ENCODE data around the gene TMEM123.
"Not testable (repeated sequence)": the region's sequence is repeated elsewhere in the genome, so short reads cannot be mapped to it uniquely, and the experiment has no call there.

The TMEM123 gene

DNA sequence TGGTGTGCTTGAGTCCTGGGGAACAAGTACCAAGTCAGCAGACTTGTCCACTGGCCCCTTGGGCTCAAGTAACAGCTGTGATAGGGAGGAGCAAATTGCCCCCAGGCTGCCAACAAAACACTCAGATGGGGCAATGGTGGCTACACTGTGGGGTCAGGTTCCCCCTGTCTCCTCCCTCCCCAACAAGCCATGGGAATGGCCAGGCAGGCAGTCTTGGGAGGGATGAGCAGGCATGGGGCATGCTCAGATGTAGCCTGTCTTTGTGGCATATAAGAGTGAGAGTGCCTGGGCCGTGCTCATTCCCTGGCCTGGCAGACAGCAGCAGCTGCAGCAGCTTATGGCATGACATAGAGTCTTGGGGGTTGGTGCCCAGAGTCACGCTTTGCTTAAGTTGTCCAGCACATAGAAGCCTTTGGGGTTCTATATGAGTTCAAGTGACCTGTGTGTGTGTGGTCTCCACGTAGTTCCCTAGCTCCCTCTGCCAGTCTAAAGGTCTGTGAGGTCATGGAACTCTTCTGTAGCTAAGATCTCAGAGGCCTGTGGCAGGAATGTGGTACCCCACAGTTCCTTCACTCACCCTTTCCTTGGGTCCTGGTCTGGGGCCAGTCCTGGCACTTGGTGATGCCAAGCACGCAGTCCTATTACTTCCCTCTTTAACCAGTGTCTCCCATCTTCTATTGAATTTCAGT is 60.9 kb downstream of the TMEM123 start:
- no peak for DNase-seq

DNA sequence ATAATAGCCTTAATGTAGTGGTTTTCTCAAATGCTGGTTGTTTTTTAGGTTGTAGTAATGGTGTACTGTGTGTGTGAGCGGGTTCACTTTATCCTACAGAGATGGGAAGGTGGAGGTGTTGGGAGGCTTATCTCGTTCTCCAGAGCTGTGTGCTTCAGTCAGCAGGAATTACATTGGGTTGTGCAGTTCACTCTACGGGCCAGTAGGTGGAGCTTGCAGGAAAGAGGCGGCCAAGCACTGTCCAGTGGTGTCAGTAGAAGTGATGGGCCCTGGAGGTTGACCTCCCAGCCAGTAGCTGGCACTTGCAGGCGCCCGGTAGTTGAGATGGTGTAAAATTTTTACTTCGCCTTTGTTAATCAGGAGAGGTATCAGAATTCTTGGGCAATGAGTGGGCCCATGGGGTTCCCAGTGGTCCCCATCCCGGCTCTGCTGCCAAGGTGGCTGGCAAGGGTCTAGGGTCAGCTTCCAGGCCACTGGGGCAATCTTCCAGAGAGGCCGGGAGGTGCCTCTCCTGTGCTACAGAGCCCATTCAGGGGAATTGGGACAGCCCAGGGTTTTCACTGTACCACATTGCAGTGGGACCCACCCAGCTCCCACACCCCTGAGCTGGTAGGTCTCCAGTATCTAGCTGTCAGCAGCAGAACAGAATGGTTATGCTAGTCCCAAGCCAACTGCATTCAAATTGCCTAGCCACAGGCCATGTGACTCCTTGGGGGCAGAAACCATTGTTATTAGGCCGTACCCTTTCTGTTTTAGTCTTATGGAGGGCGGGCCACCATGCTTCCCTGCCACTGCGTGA is 61.7 kb downstream of the TMEM123 start:
- DNase-seq, result peak; percentile 67 to 70

DNA sequence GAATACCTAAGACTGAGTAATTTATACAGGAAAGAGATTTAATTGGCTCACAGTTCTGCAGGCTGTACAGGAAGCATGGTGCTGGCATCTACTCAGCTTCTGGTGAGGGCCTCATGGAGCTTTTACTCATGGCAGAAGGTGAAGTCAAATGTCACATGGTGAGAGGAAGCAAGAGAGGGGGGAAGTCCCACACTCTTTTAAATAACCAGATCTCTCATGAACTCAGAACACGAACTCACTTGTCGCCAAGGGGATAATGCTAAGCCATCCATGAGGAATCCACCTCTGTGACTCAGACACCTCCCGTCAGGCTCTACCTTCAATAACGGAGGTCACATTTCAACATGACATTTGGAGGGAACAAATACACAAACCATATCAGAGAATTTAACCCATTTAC is 63.3 kb downstream of the TMEM123 start:
- no peak for DNase-seq

DNA sequence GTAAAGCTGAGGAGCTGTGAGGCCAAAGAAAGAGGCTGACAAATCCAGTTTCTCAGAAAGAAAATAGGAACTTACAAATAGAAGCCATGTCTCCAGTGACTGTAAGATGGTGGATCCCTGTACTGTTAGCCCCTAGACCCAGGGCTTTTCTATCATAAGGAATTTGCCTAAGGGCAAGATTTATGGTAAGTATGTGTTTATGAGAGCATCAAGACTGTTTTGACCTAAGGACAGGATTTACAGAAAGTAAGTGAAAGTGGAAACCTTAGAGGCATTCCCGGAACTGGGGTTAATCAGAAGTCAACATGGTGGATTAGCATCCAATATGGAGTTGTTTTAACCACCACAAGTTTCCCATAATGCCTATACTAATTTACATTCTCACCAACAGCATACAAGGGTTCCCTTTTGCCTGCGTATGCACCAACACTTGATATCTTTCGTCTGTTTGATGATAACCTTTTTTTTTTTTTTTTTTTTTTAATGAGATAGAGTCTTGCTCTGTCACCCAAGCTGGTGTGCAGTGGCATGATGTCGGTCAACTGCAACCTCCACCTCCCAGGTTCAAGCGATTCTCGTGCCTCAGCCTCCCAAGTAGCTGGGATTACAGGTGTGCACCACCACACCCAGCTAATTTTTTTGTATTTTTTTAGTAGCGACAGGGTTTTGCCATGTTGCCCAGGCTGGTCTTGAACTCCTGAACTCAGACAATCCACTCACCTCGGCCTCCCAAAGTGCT is 65.4 kb downstream of the TMEM123 start:
- no peak for DNase-seq

DNA sequence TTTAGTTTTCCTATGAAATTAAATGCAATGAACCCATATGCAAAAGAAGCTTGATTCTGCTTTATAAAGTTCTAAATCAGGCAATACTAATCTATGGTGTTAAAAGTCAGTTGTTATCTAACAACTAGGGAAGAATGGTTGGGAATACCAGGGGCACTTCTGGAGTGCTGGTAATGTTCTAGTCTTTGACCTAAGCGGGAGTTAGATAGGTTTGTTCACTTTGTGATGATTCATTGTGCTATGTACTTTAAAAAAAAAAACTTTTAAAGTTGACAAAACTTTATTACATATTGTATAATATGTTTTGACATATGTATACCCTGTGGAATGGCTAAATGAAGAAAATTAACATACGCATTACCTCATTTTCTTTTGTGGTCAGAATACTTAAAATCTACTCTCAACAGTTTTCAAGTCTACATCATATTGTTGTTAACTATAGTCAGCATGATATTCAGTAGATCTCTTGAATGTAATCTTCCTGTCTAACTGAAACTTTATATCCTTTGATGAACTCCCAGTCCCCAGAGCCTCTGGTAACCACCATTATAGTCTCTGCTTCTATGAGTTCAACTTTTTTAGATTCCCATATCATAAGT is 66.3 kb downstream of the TMEM123 start:
- no peak for DNase-seq

DNA sequence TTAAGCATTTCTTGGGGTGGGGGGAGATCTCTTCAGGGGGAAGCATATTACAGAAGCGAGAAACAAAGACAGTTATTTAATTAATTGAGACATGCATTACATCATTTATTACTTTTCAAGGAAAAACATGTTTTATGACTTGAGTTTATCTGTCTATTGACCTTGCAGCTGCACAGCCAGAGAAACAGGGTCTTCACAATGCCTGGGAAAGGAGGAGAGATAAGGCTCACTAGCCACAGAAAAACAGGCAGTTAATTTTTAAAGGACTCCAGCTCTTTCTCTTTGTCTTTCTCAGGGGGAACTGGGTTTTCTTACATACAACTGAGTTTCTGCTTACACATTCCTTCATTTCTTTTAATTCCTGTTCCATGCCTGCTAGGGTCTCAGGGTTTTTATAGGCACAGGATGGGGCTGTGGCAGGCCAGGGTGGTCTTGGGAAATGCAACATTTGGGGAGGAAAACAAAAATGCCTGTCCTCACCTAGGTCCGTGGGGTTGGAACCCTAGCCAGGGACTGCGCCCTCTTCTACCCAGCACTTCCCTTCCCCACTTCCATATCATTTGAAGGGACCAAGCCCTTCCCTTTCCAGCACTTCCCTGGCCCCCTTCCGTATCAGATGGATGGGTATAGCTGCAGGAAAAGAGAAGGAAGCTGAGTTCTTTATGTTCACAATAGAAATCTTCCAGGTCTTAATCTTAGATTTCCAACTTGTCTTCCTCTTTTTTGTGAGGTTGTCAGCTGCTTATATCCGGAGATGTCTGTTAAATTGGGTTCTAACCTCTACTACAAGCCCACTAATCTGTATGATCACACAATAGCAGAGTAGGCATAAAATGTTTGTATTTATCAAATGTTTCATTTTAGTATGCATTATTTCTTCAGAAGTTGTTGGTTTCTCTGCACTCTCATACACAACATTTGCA is 67.2 kb downstream of the TMEM123 start:
- no peak for DNase-seq

DNA sequence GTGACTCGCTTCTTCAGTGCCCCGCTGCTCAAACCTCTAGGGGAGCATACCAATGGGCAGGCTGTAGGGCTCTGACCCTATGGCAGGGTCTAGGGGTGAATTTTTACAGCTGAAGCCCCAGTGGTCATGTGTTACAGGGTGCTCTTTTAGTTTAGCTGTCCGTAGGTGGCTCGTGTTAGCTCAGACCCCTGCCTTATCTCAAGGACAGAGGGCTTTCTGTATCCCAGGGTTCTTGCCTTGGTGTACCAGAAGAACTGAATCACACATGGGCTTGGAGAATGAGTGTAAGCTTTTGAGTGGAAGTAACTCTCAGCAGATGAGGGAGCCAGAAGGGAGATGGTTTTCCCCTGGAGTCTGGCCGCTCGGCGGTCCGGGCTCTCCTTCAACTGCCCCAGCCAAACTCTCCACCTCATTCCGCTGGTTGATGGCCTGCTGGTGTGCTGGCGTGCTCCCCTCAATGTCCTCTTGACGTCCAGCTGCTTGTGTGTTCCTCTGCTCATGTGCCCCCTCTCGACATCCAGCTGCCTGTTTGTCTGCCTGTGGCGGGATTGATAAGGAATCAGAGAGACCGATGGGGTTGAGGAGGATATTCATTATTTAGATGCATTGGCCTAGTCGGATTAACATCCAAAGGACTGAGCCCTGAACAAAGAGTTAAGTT is 68.0 kb downstream of the TMEM123 start:
- DNase-seq, result no peak

DNA sequence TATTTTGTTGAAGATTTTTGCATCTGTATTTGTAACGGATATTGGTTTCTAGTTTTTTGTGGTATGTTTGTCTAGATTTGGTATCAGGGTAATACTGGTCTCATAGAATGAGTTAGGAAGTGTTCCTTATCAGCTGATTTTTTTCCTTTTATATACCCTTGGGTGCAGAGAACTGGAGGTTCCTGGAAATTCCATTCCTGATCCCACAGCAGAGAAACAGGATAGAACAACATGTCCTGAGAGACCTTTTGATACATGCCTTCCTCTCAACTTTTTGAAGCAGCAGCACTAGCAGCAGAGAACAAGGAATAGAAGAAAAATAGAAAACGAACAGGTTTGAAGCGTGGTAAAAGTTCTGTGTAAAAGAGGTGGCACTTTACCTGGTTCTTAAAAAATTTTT is 68.7 kb downstream of the TMEM123 start:
- no peak for DNase-seq

DNA sequence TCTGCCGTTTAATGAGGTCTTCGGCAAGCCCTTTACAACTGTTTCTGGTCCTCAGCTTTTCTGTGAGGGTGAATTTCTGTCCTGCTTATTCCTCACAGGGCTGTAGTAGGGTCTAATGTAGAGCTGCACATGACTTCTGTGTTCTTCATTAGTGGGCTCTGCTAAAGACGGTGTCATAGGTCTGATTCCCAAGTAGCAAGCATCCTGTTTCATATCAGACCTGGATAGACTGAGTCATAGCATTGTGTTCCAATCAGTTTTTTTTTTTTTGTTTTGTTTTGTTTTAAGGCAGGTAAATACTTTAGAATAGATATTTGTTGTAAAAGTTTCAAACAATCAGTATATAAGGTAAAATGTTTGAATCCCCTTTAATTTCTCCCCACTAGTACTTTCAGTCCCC is 70.2 kb downstream of the TMEM123 start:
- DNase-seq, result no peak

DNA sequence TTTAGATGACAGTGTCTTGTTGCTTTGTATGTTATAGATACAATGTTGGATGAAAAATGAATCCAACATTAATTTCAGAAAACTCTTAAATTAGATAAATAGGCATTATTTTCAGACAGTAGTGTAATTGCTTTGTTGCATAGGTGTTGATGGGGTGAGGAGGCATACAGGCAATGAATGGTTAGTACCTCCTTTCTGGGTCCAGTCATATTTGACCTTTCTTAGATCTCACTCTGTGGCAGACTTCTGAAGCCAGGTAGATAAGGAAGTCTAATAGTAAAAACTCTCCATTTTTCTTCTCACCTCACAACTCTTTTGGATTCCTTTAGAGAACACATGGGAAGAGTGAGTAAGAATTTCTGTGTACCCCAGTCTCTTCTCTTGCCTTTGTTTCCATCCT is 73.7 kb downstream of the TMEM123 start:
- DNase-seq, result no peak

DNA sequence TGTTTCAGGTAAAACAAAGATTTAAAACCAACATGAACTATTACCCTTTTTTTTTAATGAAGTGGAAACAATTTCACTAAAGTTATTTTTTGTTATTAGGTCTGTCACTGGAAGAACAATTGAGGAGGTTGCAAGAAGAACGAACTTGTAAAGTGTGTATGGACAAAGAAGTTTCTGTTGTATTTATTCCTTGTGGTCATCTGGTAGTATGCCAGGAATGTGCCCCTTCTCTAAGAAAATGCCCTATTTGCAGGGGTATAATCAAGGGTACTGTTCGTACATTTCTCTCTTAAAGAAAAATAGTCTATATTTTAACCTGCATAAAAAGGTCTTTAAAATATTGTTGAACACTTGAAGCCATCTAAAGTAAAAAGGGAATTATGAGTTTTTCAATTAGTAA is 74.7 kb downstream of the TMEM123 start:
- DNase-seq, result no peak

DNA sequence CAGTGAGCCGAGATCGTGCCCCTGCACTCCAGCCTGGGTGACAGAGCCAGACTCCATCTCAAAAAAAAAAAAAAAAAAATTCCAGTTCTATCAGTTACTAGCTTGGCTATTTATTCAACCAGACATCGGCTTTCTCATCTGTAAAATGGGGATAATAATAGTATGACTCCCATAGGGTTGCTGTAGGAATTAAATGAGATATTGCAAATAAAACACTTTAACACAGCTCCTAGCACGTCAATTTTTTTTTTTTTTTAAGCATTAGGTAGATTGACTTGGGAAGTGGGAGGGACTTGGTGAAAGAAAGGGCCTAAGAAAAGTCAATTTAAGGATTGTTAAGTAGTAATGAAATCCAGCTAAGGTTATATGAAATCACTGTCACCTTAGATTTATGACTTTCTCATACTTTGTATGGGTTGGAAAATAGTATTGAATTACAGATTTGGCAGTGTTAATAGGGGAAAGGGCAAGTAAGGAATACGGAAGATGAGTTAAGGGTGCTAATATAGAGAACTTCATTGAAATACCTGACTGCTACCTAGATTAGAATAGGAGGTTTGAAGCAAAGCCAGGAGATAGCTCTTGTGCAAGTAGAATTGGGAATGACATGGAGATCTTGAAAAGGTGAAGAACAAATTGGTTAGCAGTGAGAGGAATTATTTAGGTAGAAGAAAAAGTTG is 76.7 kb downstream of the TMEM123 start:
- DNase-seq, result no peak

DNA sequence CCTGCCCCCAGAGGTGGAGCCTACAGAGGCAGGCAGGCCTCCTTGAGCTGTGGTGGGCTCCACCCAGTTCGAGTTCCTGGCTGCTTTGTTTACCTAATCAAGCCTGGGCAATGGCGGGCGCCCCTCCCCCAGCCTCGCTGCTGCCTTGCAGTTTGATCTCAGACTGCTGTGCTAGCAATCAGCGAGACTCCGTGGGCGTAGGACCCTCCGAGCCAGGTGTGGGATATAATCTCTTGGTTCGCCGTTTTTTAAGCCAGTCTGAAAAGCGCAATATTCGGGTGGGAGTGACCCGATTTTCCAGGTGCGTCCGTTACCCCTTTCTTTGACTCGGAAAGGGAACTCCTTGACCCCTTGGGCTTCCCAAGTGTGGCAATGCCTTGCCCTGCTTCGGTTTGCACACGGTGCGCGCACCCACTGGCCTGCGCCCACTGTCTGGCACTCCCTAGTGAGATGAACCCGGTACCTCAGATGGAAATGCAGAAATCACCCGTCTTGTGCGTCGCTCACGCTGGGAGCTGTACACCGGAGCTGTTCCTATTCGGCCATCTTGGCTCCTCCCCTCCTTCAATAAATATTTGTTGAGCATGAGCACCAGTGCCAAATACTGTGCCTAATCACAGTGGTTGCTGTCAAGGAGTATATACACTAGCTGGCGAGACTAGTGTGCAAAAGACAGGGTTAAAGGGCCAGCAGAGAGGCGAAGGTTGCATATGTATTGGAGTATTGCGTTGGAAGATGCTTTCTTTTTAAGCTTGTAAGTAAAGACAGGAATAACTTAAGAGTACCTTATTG is 77.7 kb downstream of the TMEM123 start:
- not testable (repeated sequence) for DNase-seq

DNA sequence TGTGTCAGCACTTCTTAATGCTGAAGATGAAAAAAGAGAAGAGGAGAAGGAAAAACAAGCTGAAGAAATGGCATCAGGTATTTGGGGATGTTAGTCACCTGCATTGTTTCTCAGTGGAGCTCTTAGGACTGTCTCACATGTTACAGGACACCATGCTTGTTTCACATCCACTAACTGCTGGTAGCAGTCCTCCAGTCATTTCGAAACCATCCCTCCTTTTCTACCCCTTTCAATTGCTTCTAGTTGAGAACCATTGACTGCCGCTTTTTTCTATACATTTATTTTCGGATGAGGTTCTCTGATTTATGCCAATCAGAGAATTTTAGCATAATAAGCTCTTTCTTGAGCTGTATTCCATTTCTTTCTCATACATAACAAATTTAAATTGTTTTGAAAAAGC is 84.1 kb downstream of the TMEM123 start:
- no peak for DNase-seq

DNA sequence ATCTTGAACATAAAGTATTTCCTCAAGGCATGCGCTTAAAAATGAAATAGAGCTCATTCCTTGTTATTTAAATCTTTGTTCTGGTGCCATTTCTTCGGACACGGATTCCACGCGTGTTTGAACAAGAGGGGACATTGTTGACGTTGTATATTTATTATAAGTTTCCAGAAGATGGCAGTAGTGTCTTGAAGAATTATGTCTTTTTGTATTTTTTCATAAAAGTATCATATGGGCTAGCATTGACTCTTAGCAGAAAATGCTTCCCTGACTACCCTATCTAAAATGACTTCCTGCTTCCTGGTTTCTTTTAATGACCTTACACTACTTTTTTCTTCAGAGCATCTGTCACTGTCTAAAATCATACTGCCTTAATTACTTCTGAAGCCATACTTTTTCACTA is 85.2 kb downstream of the TMEM123 start:
- DNase-seq, result peak in 1 of 2 donors; percentile 7

DNA sequence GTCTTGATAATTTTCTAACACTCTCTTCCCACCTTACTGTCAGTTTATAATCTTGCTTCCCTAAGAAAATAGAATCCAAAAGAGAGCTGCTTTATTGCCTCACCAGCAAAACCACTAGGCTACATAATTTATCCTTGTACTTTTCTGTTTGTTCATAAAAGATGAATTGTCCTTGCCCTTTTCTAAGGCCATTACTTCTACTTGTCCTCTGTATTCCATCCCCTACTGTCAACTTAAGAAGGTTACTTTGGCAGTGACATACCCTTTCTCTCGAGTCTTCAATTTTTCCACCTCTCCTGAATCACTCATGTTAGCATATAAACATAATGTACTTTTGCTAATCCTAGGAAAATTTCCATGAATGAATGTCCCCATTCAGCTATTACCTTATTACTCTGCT is 87.6 kb downstream of the TMEM123 start:
- DNase-seq, result no peak

DNA sequence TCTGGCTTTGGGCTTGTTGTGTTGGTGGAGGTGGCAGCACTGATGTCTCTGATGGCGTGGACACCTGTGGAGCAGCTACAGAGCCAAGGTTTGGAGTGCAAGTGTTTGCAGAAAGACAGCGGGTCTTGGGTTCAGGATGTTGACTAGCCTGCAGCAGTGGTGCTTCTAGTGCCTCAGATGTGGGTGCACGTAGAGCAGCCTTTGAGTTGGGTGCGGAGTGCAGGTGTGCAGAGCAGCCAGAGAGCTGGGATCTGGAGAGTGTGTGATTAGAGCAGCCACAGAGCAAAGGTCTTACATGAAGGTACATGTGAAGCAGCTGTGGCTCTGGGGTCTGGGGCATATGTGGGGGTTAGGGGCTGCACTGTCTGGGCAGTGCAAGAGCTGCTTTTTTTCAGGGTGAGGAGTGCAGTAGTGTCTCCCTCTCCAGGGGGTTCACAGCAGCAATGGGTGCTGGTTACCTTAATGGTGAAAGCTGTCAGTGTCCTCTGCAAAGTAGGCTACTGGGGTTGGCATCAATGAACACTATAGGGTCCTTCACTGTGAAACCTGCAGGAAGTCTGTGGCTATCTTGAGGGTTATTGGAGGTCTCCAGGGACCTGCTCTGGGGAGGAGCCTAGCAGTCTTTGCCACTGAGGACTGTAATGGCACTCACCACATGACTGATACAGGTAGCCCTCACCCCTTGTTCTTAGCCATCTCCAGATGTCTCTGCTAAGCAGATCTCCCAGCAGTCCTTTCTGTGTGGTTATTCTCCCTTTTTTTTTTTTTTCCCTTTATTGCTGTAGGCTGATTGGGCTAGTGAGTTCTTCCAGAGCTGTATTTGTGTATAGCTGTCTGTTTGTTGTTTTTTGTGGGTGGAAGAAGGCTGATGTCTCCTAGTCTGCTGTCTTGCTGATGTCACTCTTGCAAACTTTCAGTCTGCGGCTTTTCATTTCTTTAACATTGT is 91.2 kb downstream of the TMEM123 start:
- DNase-seq, result no peak

DNA sequence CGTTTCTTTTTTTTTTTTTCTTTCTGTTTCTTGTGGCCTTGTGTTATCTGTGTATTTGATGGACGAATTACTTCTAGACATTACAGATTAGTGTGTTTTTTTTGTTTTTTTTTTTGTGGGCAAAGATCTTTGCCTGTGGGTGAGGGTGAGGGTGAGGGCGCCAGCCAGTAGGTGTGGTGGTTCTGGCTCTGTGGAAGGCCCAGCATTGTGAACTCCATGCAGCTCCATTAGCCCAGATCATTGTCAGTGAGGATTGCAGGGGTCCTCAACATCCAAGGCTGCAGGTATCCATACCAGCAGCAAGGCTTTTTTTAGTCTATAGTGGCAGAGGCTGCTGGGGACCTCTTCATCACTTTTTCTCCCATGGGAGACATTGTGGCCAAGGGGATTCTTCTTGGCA is 91.9 kb downstream of the TMEM123 start:
- DNase-seq, result no peak

DNA sequence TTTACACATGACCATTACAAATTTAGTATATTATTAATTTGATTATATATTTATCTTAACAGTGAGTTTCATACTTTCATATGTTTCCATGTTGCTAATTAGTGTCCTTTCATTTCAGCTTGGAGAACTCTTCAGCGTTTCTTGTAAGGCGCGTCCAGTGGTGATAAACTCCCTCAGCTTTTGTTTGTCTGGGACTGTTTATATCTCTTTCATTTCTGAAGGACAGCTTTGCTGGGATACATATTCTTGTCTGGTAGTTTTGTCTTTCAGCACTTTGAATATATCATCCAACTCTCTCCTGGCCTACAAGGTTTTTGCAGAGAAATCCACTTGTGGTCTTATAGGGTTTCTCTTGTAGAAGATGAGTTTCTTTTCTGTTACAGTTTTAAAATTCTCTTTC is 93.2 kb downstream of the TMEM123 start:
- no peak for DNase-seq

Data from inflammatory macrophage (primary cell).